GM19328 (cell line): ENCODE data around the gene ARFRP1.
"Not testable (repeated sequence)": the region's sequence is repeated elsewhere in the genome, so short reads cannot be mapped to it uniquely, and the experiment has no call there.

ENCODE experiments used
- ATAC-seq: cut with Tn5 transposase; IDR thresholded peaks from one replicate; pipeline ENCODE4 v1.9.1; 2021; ENCODE audit warnings: mild to moderate bottlenecking, moderate library complexity; ENCODE audit not compliant: unreplicated experiment

The ARFRP1 gene

GRCh38 chr20:63733579-63734081, 25.9 kb upstream of the ARFRP1 start:
- no peak for ATAC-seq

DNA sequence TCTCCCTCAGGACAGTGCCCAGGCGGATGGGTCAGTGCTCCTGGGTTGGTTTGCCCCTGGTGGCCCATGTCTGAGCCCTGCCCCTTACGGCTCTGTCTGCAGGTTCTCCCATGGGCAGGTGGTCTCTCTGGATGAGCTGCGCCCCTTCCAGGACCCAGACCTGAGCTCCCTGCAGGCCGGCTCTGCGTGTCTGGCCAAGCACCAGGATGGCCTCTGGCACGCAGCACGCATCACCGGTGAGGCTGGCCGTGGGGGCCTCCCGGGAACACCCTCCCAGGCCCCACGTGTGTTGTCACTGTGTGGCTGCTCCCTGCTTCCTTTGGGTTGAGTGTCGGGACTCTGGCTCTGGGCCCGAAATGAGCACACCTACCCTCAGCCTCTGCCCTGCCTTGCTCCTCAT, 25.3 kb upstream of the ARFRP1 start:
- no peak for ATAC-seq

DNA sequence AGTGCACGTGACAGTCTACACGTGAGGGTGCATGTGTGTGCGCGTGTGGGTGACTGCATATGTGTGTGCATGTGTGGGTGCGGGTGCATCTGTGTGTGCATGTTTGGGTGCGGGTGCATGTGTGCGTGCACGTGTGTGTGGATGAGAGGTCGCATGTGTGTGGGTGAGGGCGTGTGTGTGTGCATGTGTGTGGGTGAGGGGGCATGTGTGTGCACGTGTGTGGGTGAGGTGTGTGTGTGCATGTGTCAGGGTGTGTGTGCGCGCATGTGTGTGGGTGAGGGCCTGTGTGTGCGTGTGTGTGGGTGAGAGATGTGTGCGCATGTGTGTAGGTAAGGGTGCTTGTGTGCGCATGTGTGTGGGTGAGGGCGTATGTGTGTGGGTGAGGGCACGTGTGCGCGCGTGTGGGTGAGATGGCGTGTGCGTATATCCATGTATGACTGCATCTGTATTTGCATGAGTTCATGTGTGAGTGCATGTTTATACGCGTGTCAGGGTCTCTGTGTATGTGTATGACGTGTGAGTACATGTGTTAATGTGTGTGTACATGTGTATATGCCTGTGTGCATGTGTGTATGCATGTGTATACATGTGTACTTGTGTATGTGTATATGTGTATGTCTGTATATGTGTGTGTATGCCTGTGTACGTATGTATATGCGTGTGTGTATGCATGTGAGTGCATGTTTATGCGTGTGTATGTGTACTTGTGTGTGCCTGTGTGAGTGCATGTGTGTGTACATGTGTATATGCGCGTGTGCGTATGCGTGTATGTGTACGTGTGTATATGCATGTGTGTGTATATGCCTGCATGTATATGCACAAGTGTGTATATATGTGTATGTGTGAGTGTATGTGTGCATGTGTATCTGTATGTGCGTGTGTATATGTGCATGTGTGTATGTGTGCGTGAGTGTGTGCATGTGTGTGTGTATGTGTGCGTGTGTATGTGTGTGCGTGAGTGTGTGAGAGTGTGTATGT, 24.6 kb upstream of the ARFRP1 start:
- ATAC-seq, result no peak

- ATAC-seq, result no peak
Observed at GRCh38 chr20:63731410-63731809, 23.6 kb upstream of the ARFRP1 start.

GRCh38 chr20:63730189-63730733, 22.5 kb upstream of the ARFRP1 start:
- not testable (repeated sequence) for ATAC-seq

GRCh38 chr20:63722967-63723622, 15.3 kb upstream of the ARFRP1 start:
- ATAC-seq, result not testable (repeated sequence)

GRCh38 chr20:63718996-63719395, 11.2 kb upstream of the ARFRP1 start:
- no peak for ATAC-seq

DNA sequence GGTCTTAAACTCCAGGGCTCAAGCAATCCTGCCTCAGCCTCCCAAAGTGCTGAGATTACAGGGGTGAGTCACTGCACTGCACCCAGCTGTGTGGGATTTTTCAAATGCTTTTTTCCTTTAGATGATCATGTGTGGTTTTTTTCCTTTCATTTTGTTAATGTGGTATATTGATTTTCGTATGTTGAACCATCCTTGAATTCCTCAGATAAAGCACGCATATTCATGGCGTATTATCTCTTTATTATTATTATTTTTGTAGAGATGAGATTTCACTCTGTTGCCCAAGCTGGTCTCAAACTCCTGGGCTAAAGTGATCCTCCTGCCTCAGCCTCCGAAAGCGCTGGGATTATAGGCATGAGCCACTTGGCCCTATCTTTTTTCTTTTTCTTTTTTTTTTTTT, 7.1 kb upstream of the ARFRP1 start:
- ATAC-seq, result no peak

DNA sequence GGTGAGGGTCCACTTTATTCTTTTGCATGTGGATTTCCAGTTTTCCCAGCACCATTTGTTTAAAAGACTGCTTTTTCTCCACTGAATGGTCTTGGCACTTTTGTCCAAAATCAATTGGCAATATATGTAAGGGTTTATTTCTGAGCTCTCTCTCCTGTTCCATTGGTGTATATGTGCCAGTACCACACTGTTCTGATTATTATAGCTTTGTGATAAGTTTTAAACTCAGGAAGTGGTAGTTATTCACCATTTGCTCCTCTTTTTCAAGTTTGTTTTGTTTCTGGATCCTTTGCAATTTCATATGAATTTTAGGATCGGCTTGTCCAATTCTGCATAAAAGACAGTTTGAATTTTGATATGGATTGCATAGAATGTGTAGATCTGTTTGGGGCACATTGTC, 4.4 kb upstream of the ARFRP1 start:
- ATAC-seq, result no peak

DNA sequence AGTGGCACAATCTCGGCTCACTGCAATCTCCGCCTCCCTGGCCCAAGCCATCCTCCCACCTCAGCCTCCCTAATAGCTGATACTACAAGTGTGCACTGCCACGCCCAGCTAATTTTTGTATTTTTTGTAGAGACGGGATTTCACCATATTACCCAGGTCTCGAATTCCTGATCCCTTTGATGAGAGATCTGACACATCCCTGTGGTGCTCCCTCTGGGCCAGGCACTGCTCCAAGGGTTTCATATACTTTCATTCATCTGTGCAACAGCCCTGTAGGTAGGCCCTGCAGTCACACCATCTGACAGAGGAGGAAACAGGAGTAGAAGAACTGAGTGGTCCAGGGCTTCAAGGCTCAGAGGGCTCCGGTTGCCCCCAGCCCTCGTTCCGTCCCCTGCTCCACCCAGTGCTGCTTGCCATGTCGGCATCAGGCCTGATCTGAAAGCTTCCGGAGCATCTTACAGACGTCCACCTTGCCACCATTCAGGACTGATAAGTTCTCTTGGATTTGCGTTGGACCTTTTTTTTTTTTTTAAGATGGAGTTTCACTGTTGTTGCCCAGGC, 3.4 kb upstream of the ARFRP1 start:
- ATAC-seq, result no peak

- ATAC-seq, result no peak
Observed at GRCh38 chr20:63709149-63709527, 1.4 kb upstream of the ARFRP1 start.

GRCh38 chr20:63708301-63709148, 749 bp upstream of the ARFRP1 start:
- ATAC-seq, result peak; percentile 7

DNA sequence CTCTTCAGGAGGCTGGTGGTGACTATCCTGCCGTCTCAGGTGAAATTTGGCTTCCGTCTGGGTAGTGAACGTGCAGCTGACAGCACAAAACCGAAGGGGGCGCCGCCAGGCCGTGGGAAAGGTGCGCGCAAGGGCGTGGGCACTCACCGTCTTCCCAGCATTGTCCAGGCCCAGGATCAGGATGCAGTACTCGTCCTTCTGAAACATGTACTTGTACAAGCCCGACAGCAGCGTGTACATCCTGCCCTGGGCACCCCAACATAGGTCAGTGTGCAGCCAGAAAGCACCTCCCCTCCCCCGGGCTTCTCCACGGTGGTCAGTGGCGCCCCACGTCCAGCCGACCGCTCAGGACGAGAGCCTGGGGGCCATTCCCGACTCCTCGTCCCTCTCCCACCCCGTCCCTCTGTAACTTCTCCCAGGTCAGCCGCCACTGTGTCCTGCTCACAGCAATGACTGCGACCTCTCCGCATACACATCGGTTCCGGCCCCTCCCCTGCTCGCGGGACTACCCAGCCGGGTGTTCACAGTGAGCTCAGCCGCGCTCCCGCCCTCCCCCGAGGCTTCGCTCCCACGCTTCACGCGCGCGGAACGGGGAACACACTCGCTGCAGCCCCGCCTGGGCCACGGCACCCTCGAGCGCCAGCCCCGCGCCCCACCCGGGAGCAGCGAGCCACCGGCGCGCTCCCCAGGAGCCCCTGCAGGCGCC, 771 bp downstream of the ARFRP1 start:
- ATAC-seq, result no peak

DNA sequence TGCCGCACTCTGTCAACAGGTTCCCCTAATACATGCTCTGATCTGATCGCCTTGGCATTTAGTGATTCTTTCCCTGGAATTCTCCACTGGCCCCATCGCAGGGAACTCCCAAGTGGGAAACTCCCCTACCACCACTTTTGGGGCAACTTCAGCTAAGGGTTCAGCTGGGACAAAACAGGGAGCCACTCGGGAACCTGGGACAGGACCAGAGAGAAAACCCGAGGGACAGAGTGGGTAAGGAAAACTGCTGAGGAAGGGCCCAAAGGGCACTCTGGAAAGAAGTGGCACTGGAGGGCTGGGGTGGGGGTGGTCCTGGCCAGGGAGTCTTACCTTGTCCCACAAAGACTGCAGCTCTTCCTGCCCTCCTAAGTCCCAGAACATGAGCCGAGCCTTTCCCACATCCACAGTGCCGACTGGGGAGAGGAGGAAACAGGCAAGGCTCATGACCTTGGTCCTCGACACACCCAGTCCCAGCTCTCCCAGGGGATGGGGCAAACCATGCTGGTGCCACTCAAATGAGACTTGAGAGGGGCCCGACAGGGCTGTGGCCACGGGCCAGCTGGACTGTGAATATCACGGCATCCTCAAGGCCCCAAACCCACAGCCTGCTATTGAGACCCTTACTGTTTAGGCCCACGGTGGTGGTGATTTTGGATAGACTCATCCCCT, 1.6 kb downstream of the ARFRP1 start:
- ATAC-seq, result no peak

DNA sequence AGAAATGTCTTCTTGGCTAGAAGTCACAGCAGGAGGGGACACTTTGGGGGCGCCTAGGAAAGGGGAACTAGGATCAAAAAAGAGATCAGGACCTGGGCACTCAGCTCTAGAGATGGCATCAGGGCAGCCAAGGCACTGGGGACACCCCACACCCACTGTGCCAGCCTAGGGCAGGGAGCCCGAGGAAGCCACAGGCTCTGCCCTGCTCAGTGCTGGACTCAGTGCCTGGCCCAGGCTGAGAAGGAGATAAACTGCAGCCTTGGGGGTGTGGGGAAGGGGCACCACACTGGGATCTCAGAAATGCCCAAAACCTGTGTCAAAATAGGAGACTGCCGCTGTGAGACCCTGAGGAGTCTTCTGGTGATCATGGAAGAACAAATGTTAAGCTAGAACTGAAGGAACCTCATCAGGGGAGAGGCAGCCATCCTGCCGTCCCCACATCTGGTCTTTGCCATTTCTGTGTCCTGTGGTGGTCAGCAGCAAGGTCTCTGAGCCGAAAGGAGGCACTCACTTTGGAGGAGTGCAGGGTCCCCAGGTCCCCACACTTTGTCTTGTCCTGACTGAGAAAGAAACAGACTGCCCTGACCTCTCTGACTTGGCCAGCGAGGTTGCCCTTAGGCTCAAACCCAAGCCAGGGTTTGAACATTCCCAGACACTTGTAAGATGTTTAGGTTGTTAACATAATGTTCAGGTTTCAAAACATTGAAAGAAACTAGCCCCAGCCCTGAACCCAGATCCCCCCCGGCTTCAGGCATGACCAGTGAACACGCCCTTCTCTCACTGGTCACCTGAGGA, 2.3 kb downstream of the ARFRP1 start:
- ATAC-seq, result no peak

DNA sequence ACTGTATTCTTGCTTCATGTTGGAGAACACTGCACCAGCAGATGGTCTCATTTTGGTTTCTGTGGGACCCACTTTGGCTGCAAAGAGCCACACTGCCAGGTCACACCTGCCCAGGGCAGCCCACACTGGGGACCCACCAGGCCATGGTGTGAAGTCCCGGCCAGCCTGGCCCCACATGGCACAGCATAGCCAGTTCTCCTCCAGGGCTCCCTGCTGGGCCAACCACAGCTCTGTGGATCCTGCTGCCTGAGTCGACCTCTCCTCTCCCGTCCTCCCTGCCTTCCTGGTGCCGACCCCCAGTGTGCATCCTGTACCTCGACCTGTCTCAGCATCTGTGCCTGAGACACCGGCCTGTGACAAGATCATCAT, 3.0 kb downstream of the ARFRP1 start:
- ATAC-seq, result no peak

GRCh38 chr20:63703976-63704748, 3.6 kb downstream of the ARFRP1 start:
- no peak for ATAC-seq

GRCh38 chr20:63703471-63703975, 4.3 kb downstream of the ARFRP1 start:
- ATAC-seq, result no peak
